NCI-H2171 (cell line): ENCODE results near the gene CSTB.

Source experiments
- DNase-seq: peaks from one replicate; lab custom pipeline; 2025; lab: John Stamatoyannopoulos, UW

CSTB gene

GRCh38 chr21:43767498-43767983 lies 8.6 kb downstream of the CSTB start:
- no peak for DNase-seq

GRCh38 chr21:43766734-43767497 lies 9.2 kb downstream of the CSTB start:
- peak; percentile 23 for DNase-seq

- DNase-seq = no peak
Observed at GRCh38 chr21:43764576-43765495, 11.3 kb downstream of the CSTB start.

GRCh38 chr21:43763901-43764523 lies 12.1 kb downstream of the CSTB start:
- no peak for DNase-seq

GRCh38 chr21:43762303-43763128 lies 13.6 kb downstream of the CSTB start:
- no peak for DNase-seq

GRCh38 chr21:43761886-43762285 lies 14.2 kb downstream of the CSTB start:
- DNase-seq = no peak

- DNase-seq = no peak
Observed at GRCh38 chr21:43760391-43760958, 15.6 kb downstream of the CSTB start.

- no peak for DNase-seq
Observed at GRCh38 chr21:43759651-43760050, 16.5 kb downstream of the CSTB start.

- no peak for DNase-seq
Observed at GRCh38 chr21:43758811-43759210, 17.3 kb downstream of the CSTB start.

GRCh38 chr21:43758111-43758641 lies 17.9 kb downstream of the CSTB start:
- no peak for DNase-seq

GRCh38 chr21:43757601-43758000 lies 18.5 kb downstream of the CSTB start:
- DNase-seq = no peak

GRCh38 chr21:43755820-43756594 lies 20.1 kb downstream of the CSTB start:
- no peak for DNase-seq

GRCh38 chr21:43754948-43755781 lies 20.9 kb downstream of the CSTB start:
- no peak for DNase-seq

- no peak for DNase-seq
Observed at GRCh38 chr21:43753439-43753799, 22.7 kb downstream of the CSTB start.

GRCh38 chr21:43752758-43753438 lies 23.2 kb downstream of the CSTB start:
- DNase-seq = no peak

- no peak for DNase-seq
Observed at GRCh38 chr21:43751955-43752591, 24.0 kb downstream of the CSTB start.

- DNase-seq = no peak
Observed at GRCh38 chr21:43750339-43751033, 25.6 kb downstream of the CSTB start.
